Skin epidermis (tissue), 12 donors: Measurements from ENCODE around the gene REC8.

ENCODE experiments used
- H3K27ac ChIP-seq, 21 experiments: fragments of 200-600 bp; sonication (generic) in 11 of 21; one replicate each; pipeline ENCODE4 v1.5.0; 2020; ENCODE audit warnings: mild to moderate bottlenecking in 3 of 21, inconsistent platforms in 2 of 21, moderate library complexity in 2 of 21
- H3K4me3 ChIP-seq, 7 experiments: fragments of 200-600 bp; sonication (generic) in 2 of 7; one replicate each; pipeline ENCODE4 v1.5.0; 2020; ENCODE audit warnings: inconsistent platforms in 2 of 7, mild to moderate bottlenecking in 2 of 7, moderate library complexity in 1 of 7

Gene REC8

GRCh38 chr14:24137529-24138395 is 34.1 kb upstream of the REC8 start:
- no peak overlapping the region for H3K4me3 ChIP-seq

DNA sequence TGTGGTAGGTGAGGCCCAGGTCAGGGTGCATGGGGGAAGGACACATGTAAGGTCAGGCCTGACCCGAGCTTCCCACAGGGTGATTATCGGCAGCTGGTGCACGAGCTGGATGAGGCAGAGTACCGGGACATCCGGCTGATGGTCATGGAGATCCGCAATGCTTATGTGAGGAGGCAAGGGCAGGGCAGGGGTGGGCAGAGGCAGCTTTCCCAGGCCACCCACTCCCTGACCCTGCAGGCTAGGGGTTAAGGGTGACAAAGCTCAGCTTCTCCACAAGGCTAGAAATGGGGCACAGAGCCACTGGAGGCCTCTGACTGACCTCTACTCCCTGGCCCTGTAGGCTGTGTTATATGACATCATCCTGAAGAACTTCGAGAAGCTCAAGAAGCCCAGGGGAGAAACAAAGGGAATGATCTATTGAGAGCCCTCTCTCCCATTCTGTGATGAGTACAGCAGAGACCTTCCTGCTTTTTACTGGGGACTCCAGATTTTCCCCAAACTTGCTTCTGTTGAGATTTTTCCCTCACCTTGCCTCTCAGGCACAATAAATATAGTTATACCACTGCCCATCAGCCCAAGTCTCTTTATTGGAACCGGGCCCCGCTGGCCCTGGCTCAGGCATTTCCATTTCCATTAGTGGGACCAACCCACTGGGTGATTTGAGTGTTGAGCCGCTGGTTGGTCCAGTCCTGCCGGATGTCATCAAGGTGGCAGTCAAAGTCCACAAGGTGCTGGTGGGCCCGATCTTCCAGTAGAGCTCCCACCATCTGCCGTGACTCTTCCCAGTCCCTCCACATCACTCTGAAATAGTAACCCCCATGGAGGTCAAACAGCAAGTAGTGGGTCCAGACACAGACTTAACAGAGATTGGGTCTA is 33.2 kb upstream of the REC8 start:
- H3K27ac ChIP-seq = peak overlapping the region in 5 of 21 experiments; percentile 7 to 28 (median 9)
- no peak overlapping the region for H3K4me3 ChIP-seq

More at GRCh38 chr14:24137529-24138395, 34.1 kb upstream of the REC8 start:
- peak overlapping the region in 9 of 21 experiments; percentile 89 to 100 (median 96) for H3K27ac ChIP-seq

- H3K4me3 ChIP-seq = no peak overlapping the region
- H3K27ac ChIP-seq = peak overlapping the region in 5 of 21 experiments; percentile 13 to 95 (median 55)
Observed at GRCh38 chr14:24139272-24139934, 32.5 kb upstream of the REC8 start.

- H3K4me3 ChIP-seq = peak within 1 kb of the TSS; percentile 44 to 90 (median 70)
- H3K27ac ChIP-seq = peak within 1 kb of the TSS; percentile 52 to 95 (median 86)
Observed at GRCh38 chr14:24141097-24141880, 30.6 kb upstream of the REC8 start, which contains the start of gene EMC9. Gene EMC9 (minus strand): TSS chr14:24141591. CDS start chr14:24141304, 287 bp downstream.

- no peak overlapping the region for H3K4me3 ChIP-seq
- peak overlapping the region in 1 of 21 experiments; percentile 24 for H3K27ac ChIP-seq
Observed at GRCh38 chr14:24143511-24143910, 28.4 kb upstream of the REC8 start.

- Histone ChIP-seq H3K27ac (peak overlapping the region in 2 of 21 experiments; percentile 14 to 85), H3K4me3 (no peak overlapping the region)
Observed at GRCh38 chr14:24144451-24144850, 27.4 kb upstream of the REC8 start.

DNA sequence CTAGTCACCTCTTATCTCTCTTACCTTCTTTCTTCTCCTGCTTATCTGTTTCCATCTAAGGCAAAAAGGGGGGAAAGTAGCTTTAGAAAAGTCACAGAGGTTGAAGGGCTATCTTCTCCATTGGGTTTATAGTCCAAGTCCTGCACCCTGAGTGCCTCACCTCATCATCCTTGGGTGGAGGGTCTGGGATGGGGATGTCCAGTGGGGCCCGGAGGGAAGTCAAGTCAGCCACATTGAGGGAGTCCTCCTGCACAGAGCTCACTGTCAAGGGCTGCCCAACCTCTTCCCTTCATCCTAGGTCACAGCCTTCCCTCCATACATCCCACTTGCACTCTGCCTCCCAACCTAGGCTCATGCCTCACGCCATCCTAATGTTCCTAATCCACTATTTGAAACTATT is 26.7 kb upstream of the REC8 start:
- Histone ChIP-seq H3K27ac (peak overlapping the region in 15 of 21 experiments; percentile 2 to 94 (median 88)), H3K4me3 (peak overlapping the region in 2 of 7 experiments; percentile 82 to 87)

DNA sequence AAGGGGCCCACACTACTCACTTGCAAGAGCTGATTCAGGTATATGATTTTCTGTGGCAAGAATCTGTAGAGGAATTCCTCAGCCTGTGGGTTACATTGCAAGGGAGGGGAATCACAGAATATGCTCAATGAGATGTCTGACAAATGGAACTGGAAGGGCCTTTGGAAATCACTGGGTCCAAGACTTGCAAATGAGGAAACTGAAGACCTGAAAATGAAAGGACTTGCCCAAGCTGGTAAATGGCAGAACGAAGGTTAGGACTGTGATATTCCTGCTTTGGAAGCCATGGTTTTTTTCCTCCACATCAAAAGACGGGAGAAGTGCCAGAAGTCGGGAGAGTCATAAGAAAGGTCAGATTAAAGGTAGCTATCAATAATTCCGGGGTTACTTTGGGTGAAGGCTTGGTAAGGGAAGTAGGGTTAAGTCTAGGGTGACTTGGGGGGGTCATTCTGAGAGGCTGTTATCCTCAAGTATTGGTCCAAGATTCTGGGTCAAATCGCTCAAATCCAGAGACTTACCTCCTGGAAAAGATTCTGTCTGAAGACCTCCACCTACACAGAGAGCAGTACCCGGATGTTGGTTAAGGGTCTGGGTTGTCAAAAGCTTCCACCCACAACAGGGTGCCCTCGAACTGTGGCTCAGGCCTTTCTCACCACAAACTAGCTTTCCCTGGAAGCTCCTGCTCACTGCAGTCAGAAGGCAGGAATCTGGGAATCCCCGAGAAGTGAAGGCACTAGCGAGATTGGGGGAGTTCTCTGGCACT is 26.0 kb upstream of the REC8 start:
- Histone ChIP-seq H3K27ac (peak overlapping the region; percentile 26 to 94 (median 88)), H3K4me3 (peak overlapping the region; percentile 64 to 93 (median 82))

GRCh38 chr14:24146453-24146977 is 25.4 kb upstream of the REC8 start, which contains the start of gene PSME2:
Gene PSME2 (minus strand): TSS chr14:24146610. CDS start chr14:24146581, 29 bp downstream.
- H3K4me3 ChIP-seq = peak within 1 kb of the TSS; percentile 64 to 93 (median 82)
- peak within 1 kb of the TSS; percentile 58 to 94 (median 88) for H3K27ac ChIP-seq

GRCh38 chr14:24146978-24147760 is 24.7 kb upstream of the REC8 start, which contains the start of gene RNF31:
Gene RNF31 (plus strand): TSS chr14:24147498. CDS start chr14:24147699, 201 bp downstream.
- H3K27ac ChIP-seq = peak within 1 kb of the TSS; percentile 58 to 94 (median 88)

DNA sequence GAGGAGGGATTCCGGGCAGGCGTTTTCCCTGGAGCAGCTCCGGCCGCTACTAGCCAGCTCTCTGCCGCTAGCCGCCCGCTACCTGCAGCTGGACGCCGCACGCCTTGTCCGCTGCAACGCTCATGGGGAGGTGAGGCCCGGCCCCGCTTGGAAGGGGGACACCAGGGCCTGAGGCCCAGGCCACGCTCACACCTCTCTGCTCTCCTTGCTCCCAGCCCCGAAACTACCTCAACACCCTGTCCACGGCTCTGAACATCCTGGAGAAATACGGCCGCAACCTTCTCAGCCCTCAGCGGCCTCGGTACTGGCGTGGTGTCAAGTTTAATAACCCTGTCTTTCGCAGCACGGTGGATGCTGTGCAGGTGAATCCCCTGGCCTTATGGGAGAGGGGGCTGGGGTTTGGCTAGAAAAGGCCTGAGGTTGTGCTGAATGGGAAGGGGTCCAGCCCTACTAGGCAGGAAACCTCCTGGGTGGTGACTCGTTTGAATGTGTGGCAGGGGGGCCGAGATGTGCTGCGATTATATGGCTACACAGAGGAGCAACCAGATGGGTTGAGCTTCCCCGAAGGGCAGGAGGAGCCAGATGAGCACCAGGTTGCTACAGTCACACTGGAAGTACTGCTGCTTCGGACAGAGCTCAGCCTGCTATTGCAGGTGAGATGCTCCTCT is 24.0 kb upstream of the REC8 start:
- H3K4me3 ChIP-seq = peak overlapping the region; percentile 64 to 93 (median 82)
- H3K27ac ChIP-seq = peak overlapping the region; percentile 24 to 94 (median 88)

More at GRCh38 chr14:24146978-24147760, 24.7 kb upstream of the REC8 start, which contains the start of gene RNF31:
- peak within 1 kb of the TSS; percentile 64 to 93 (median 82) for H3K4me3 ChIP-seq

DNA sequence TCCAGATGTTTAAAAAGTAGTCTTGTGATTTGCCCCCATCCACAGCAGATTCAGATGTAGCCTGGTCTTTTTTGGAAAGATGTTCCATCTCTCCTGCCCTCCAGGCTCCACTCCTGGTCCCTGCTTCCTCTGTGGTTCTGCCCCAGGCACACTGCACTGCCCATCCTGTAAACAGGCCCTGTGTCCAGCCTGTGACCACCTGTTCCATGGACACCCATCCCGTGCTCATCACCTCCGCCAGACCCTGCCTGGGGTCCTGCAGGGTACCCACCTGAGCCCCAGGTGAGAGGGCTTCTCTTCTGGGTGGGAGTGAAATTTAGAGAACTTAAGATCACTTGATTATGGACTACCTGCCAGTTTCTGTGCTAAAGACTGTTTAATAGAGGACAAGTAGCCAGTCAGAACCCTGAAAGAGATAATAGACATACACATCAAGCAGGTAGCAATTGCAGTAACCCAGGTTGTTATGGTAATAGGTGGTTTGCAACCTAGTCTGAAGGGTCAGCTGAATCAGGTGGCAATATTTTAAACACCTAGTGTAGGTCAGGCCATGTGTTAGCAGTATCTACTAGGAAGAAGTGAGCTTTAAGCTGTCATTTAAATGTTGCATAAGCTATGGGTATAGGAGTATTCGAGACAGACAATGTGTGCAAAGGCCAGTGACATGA is 22.4 kb upstream of the REC8 start:
- no peak overlapping the region for H3K27ac ChIP-seq
- no peak overlapping the region for H3K4me3 ChIP-seq

DNA sequence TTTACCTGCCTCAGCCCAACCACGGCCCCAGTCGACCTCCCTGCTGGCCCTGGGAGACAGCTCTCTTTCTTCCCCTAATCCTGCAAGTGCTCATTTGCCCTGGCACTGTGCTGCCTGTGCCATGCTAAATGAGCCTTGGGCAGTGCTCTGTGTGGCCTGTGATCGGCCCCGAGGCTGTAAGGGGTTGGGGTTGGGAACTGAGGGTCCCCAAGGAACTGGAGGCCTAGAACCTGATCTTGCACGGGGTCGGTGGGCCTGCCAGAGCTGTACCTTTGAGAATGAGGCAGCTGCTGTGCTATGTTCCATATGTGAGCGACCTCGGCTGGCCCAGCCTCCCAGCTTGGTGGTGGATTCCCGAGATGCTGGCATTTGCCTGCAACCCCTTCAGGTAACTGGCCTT is 21.8 kb upstream of the REC8 start:
- H3K4me3 ChIP-seq = no peak overlapping the region
- peak overlapping the region in 1 of 21 experiments; percentile 1 for H3K27ac ChIP-seq

- Histone ChIP-seq H3K4me3 (no peak overlapping the region), H3K27ac (peak overlapping the region in 1 of 21 experiments; percentile 1)
Observed at GRCh38 chr14:24150567-24150966, 21.3 kb upstream of the REC8 start.

DNA sequence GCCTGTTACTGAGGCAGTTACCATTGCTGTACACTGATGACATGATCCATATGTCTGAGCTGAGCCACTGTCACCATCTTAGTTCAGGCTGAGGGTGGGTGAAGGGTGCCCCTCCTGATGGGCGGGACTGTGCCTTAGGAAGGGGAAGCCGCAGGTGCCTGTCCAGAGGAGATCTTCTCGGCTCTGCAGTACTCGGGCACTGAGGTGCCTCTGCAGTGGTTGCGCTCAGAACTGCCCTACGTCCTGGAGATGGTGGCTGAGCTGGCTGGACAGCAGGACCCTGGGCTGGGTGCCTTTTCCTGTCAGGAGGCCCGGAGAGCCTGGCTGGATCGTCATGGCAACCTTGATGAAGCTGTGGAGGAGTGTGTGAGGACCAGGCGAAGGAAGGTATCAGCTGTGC is 20.9 kb upstream of the REC8 start:
- Histone ChIP-seq H3K4me3 (no peak overlapping the region), H3K27ac (peak overlapping the region in 1 of 21 experiments; percentile 11)
